Spinal cord (tissue), 10 donors: ENCODE data around the gene NYAP2. TPM values are rescaled to one million over a fixed set of nuclear protein-coding genes. Genes with fewer than 3 reads are reported as not detected.
A peak's percentile ranks its signal among the peaks of the same experiment; 100 is the strongest.

Experiments
- DNase-seq, 6 donors: peaks; one replicate each; pipeline versions ENCODE4 v3.0.0 to v3.0.0-alpha.2; 2013 to 2015; ENCODE audit warnings: low spot score in 6 of 6, low read depth in 4 of 6
- H3K27ac ChIP-seq: one replicate; pipeline ENCODE4 v1.5.1; 2013; ENCODE audit warnings: low read depth, low read length, control low read depth
- H3K27me3 ChIP-seq: one replicate; pipeline ENCODE4 v1.6.1; 2013; ENCODE audit warnings: low read length; ENCODE audit not compliant: control insufficient read depth, insufficient read depth
- H3K36me3 ChIP-seq: one replicate; pipeline ENCODE4 v1.6.1; 2013; ENCODE audit warnings: low read length; ENCODE audit not compliant: control insufficient read depth, insufficient read depth
- H3K4me1 ChIP-seq: one replicate; pipeline ENCODE4 v1.6.1; 2013; ENCODE audit warnings: low read length; ENCODE audit not compliant: control insufficient read depth, insufficient read depth
- H3K4me3 ChIP-seq: one replicate; pipeline ENCODE4 v1.5.1; 2013; ENCODE audit warnings: low read depth, low read length, control low read depth
- H3K9me3 ChIP-seq: one replicate; pipeline ENCODE4 v1.6.1; 2013; ENCODE audit warnings: low read length; ENCODE audit not compliant: control insufficient read depth, insufficient read depth
- WGBS: methylation state at CpG from one replicate; pipeline ENCODE4 v1.1.5; 2013; ENCODE audit warnings: missing lambda C conversion rate; ENCODE audit not compliant: insufficient coverage; 5-methylcytosine and 5-hydroxymethylcytosine counted together
- polyA plus RNA-seq, 2 donors: library from polyadenylated mRNA; unstranded; fragments of 120-200 nt; gene quantifications; one replicate each; pipeline ENCODE4 v1.2.1, GENCODE V29; 2013; ENCODE audit not compliant: insufficient read length in 2 of 2
- small RNA-seq: library from RNA; depleted of rRNA; stranded (forward); fragments of <200 nt; gene quantifications from one replicate; pipeline ENCODE3, GENCODE V24; 2014; ENCODE audit warnings: low replicate concordance
- total RNA-seq, 2 donors: library from RNA; depleted of rRNA in 1 of 2; stranded (reverse); fragments of 120-200 nt in 1 of 2; fragments of >200 nt in 1 of 2; gene quantifications; one replicate each; pipeline versions ENCODE4 v1.2.3 to v1.2.4, GENCODE V29; 2013 to 2014
- donor health status: healthy.

The NYAP2 gene
- total and polyA plus RNA-seq, 4 donors, result 3.7 to 12.6 (median 7.2) TPM

- no peaks in the 10 kb centered on the region for H3K36me3 ChIP-seq
- no peak overlapping the region for H3K4me3 ChIP-seq
- no peaks in the 10 kb centered on the region for H3K9me3 ChIP-seq
- DNase-seq, result peak in 1 of 6 donors; percentile 14
- H3K27ac ChIP-seq, result no peak overlapping the region
- H3K27me3 ChIP-seq, result no peaks in the 10 kb centered on the region
- no CpG with 5 or more reads among the region's 3 CpGs for WGBS
- no peaks in the 10 kb centered on the region for H3K4me1 ChIP-seq
Measured at GRCh38 chr2:225691711-225692110, 292.2 kb downstream of the NYAP2 start.

- no peak overlapping the region for H3K27ac ChIP-seq
- DNase-seq, result no peak
- no peaks in the 10 kb centered on the region for H3K36me3 ChIP-seq
- WGBS, result 100% methylated on average over 1 of the region's 5 CpGs
- no peaks in the 10 kb centered on the region for H3K4me1 ChIP-seq
- no peak overlapping the region for H3K4me3 ChIP-seq
- H3K9me3 ChIP-seq, result no peaks in the 10 kb centered on the region
- H3K27me3 ChIP-seq, result no peaks in the 10 kb centered on the region
Measured at GRCh38 chr2:225693259-225693658, 293.7 kb downstream of the NYAP2 start.

GRCh38 chr2:225694664-225695063, 295.2 kb downstream of the NYAP2 start:
- Histone ChIP-seq H3K27me3 (no peaks in the 10 kb centered on the region), H3K27ac (no peak overlapping the region), H3K9me3 (no peaks in the 10 kb centered on the region), H3K4me3 (no peak overlapping the region), H3K36me3 (no peaks in the 10 kb centered on the region), H3K4me1 (no peaks in the 10 kb centered on the region)
- DNase-seq, result no peak

- no CpG with 5 or more reads among the region's 2 CpGs for WGBS
- no peaks in the 10 kb centered on the region for H3K4me1 ChIP-seq
Measured at GRCh38 chr2:225697936-225698335, 298.4 kb downstream of the NYAP2 start.

More at GRCh38 chr2:225697936-225698335, 298.4 kb downstream of the NYAP2 start:
- Histone ChIP-seq H3K9me3 (no peaks in the 10 kb centered on the region), H3K36me3 (no peaks in the 10 kb centered on the region), H3K27me3 (no peaks in the 10 kb centered on the region), H3K27ac (no peak overlapping the region), H3K4me3 (no peak overlapping the region)
- DNase-seq, result no peak

Small RNA genes lying within 50 kb of the gene (small RNA-seq; reads per million reads assigned to genes)
- gene AC016717.1, result not detected
